Activated T-helper 2 cell treated with anti-CD3 and anti-CD28 coated beads, Interferon-gamma antibody, Interleukin-2, Interleukin-4, amounts not matched to agents 10 μg/mL and 5 μg/mL and 100 μg/mL, durations not matched to agents 14 hours and 24 hours and 36 hours (primary cell): ENCODE measurements around the gene S100A10. TPM values are rescaled to one million over a fixed set of nuclear protein-coding genes. Genes with fewer than 3 reads are reported as not detected.

Source experiments
- DNase-seq: peaks from one replicate; pipeline ENCODE4 v3.0.0; 2021; ENCODE audit warnings: low spot score
- H3K27ac Mint-ChIP-seq: one replicate; pipeline ENCODE4 v1.8.0; 2021; ENCODE audit warnings: mixed read lengths
- H3K27me3 Mint-ChIP-seq: one replicate; pipeline ENCODE4 v1.8.0; 2021; ENCODE audit warnings: low read depth, mixed read lengths
- H3K36me3 Mint-ChIP-seq: one replicate; pipeline ENCODE4 v1.8.0; 2021; ENCODE audit warnings: low read depth, mixed read lengths
- H3K4me1 Mint-ChIP-seq: one replicate; pipeline ENCODE4 v1.8.0; 2021; ENCODE audit warnings: low read depth, mixed read lengths
- H3K4me3 Mint-ChIP-seq: one replicate; pipeline ENCODE4 v1.8.0; 2021; ENCODE audit warnings: low read depth, mild to moderate bottlenecking, moderate library complexity, mixed read lengths
- H3K9me3 Mint-ChIP-seq: one replicate; pipeline ENCODE4 v1.8.0; 2021; ENCODE audit warnings: mixed read lengths
- intact Hi-C: fragments of 100-400 bp; cut with micrococcal nuclease; formaldehyde crosslinking; loops from one replicate; pipeline ENCODE4 v1.15.1; 2023
- total RNA-seq: library from RNA; stranded (reverse); gene quantifications from 2 replicates; pipeline ENCODE4 v1.2.3, GENCODE V29; 2022

Gene S100A10
- 145 and 160 TPM in 2 replicates for total RNA-seq

- Mint-ChIP-seq H3K36me3 (peaks cover 33% of the 10 kb centered on the region), H3K27ac (peak within 1 kb of the TSS; percentile 96), H3K27me3 (no peaks in the 10 kb centered on the region), H3K4me1 (peaks cover 48% of the 10 kb centered on the region), H3K9me3 (no peaks in the 10 kb centered on the region), H3K4me3 (peak within 1 kb of the TSS; percentile 96)
- DNase-seq = peak; percentile 80
- intact Hi-C loops = loop anchor here (1.0 to 5.0 kb wide), 4 partner anchors 9 to 157 kb away; partner anchors contain the start of gene C2CD4D
Observed at GRCh38 chr1:151993734-151994496, at the start of gene S100A10. S100A10 (minus strand) TSS chr1:151993859; CDS start chr1:151986230, 7,629 bp downstream.

GRCh38 chr1:152042030-152042429 is 48.4 kb upstream of the S100A10 start:
- Mint-ChIP-seq H3K36me3 (no peaks in the 10 kb centered on the region), H3K4me3 (no peak overlapping the region), H3K4me1 (peaks cover 14% of the 10 kb centered on the region), H3K27me3 (no peaks in the 10 kb centered on the region), H3K9me3 (no peaks in the 10 kb centered on the region), H3K27ac (no peak overlapping the region)
- intact Hi-C loops = no loop called here
- no peak for DNase-seq

GRCh38 chr1:152039886-152040285 is 46.2 kb upstream of the S100A10 start:
- DNase-seq = no peak
- no peak overlapping the region for H3K27ac Mint-ChIP-seq
- intact Hi-C loops = loop anchor here (10.0 kb wide), 1 partner anchor 585 kb away; the partner anchor contains the start of gene POGZ
- H3K36me3 Mint-ChIP-seq = peaks cover 15% of the 10 kb centered on the region
- H3K4me1 Mint-ChIP-seq = peaks cover 7% of the 10 kb centered on the region
- H3K27me3 Mint-ChIP-seq = no peaks in the 10 kb centered on the region
- H3K9me3 Mint-ChIP-seq = no peaks in the 10 kb centered on the region
- no peak overlapping the region for H3K4me3 Mint-ChIP-seq

DNA sequence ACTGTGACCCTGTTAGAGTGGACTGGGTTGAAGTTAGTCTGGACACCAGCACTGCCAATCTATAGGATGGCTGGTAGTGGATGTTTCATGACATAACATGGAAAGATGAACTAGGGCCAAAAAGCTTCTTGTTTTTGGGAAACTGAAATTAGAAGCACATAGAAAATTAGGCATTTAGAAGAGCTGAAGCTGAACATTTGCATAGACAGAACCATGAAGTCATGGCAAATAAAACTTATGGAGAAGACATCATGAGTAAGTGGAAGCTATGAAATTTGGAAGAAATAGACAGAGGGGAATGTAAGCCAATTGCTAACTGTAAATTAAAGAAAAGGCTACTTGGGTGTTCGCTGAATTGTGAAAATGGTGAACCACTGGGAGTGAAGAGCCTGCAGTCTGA is 45.8 kb upstream of the S100A10 start:
- no peak for DNase-seq
- no peak overlapping the region for H3K4me3 Mint-ChIP-seq
- H3K9me3 Mint-ChIP-seq = no peaks in the 10 kb centered on the region
- intact Hi-C loops = loop anchor here (10.0 kb wide), 1 partner anchor 585 kb away; the partner anchor contains the start of gene POGZ
- H3K27ac Mint-ChIP-seq = no peak overlapping the region
- H3K27me3 Mint-ChIP-seq = no peaks in the 10 kb centered on the region
- peaks cover 18% of the 10 kb centered on the region for H3K36me3 Mint-ChIP-seq
- H3K4me1 Mint-ChIP-seq = peaks cover 10% of the 10 kb centered on the region

GRCh38 chr1:152038871-152039270 is 45.2 kb upstream of the S100A10 start:
- peaks cover 22% of the 10 kb centered on the region for H3K36me3 Mint-ChIP-seq
- peaks cover 14% of the 10 kb centered on the region for H3K4me1 Mint-ChIP-seq
- no peak overlapping the region for H3K4me3 Mint-ChIP-seq
- no peaks in the 10 kb centered on the region for H3K27me3 Mint-ChIP-seq
- no peak overlapping the region for H3K27ac Mint-ChIP-seq
- intact Hi-C loops = loop anchor here (10.0 kb wide), 1 partner anchor 584 kb away; the partner anchor contains the start of gene POGZ
- no peaks in the 10 kb centered on the region for H3K9me3 Mint-ChIP-seq
- no peak for DNase-seq

DNA sequence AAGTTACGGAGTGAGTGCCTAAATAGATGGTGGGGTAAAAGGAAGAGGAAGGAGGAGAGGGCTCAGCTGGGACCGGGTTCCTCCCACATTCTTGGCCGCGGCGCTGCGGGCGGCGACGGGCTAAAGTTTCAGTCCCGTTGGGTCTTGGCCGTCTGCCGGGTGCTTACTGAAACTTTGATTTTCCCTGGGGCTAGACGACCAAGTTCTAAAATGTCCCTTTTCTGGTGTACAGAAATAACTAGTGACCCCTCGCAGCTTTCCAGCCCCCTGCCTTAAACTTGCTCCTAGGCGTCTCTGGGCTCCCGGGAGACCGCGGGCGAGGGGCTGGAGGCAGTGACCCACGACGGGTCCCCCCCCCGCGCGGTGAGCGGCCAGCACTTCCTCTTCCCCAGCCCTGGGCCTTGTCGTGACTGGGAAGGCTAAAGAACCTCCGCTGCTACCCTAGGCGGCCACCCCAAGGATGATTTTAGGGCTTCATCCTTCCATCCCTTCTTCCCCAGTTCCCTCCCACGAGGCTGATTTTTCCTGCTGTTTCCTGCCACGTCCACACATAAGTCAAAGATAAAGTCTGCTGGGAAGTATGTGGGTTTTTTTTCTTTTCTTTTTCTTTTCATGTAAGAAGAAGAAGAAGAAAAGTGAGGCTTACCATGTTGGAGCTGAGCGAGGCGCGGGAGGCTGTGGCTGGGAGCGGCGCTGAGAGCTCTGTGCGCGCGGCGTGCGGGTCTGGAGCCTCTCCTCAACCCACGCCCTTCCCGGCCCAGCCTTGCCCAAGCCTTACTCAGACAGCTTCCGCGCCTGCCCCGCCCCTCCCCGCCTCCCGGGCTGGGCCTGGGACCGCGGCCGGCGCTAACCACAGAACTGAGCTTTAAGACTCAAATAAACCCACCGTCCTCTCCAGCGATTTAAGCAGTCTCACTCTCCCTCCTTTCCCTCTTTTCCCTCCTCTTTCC is 42.9 kb upstream of the S100A10 start, which contains the start of gene S100A11:
Gene S100A11, minus strand, starts transcription at position 738 of the 950 bp plus-strand sequence. Its CDS starts 89 bp downstream, at position 649.
- Mint-ChIP-seq H3K27me3 (no peaks in the 10 kb centered on the region), H3K27ac (peak within 1 kb of the TSS; percentile 97), H3K4me3 (peak within 1 kb of the TSS; percentile 99), H3K9me3 (no peaks in the 10 kb centered on the region), H3K36me3 (peaks cover 46% of the 10 kb centered on the region), H3K4me1 (peaks cover 27% of the 10 kb centered on the region)
- intact Hi-C loops = loop anchor here (10.0 kb wide), 1 partner anchor 582 kb away; the partner anchor contains the start of gene POGZ
- peak; percentile 72 for DNase-seq

DNA sequence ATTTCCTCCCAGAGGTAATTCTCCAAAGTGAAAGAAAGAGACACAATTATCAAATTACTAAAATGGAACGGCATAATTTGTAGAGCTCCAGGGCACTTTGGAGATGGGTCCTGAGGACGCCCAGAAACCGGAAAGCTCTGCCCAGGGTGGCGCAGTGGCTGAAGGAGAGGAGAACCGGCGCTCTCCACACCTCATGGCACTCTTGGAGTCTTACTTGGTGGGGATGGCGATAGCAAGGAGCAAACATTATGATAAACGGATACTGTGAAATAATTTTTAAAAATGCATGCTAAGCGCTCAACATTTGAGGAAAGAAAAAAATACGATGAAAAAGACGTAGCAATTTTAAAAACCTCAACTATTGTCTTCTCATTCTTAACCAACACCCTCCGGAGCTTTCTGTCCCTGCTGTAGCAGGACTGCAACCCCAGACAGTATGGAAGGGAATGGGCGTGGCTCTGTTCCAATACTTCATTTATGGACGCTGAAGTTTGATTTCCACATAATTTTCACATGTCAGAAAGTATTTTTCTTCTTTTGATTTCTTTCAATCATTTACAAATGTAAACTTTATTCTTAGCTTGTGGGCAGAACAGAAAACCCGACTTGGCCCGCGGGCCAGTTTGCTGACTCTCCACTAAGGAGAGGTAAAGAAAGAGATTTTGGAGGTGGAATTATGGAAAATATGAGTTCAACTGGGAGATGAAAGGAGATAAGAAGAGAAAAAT is 42.0 kb upstream of the S100A10 start:
- Mint-ChIP-seq H3K4me3 (peak overlapping the region; percentile 99), H3K4me1 (peaks cover 28% of the 10 kb centered on the region), H3K27me3 (no peaks in the 10 kb centered on the region), H3K36me3 (peaks cover 53% of the 10 kb centered on the region), H3K27ac (peak overlapping the region; percentile 97), H3K9me3 (no peaks in the 10 kb centered on the region)
- DNase-seq = no peak
- intact Hi-C loops = loop anchor here (1.0 to 10.0 kb wide), 4 partner anchors 13 to 581 kb away; partner anchors contain the start of gene POGZ

- no peaks in the 10 kb centered on the region for H3K9me3 Mint-ChIP-seq
- peaks cover 32% of the 10 kb centered on the region for H3K4me1 Mint-ChIP-seq
- no peaks in the 10 kb centered on the region for H3K27me3 Mint-ChIP-seq
- intact Hi-C loops = loop anchor here (1.0 to 10.0 kb wide), 4 partner anchors 13 to 580 kb away; partner anchors contain the start of gene POGZ
- peak; percentile 66 for DNase-seq
- peaks cover 58% of the 10 kb centered on the region for H3K36me3 Mint-ChIP-seq
- peak overlapping the region; percentile 97 for H3K27ac Mint-ChIP-seq
- H3K4me3 Mint-ChIP-seq = peak overlapping the region; percentile 99
Observed at GRCh38 chr1:152034654-152035538, 41.2 kb upstream of the S100A10 start.

DNA sequence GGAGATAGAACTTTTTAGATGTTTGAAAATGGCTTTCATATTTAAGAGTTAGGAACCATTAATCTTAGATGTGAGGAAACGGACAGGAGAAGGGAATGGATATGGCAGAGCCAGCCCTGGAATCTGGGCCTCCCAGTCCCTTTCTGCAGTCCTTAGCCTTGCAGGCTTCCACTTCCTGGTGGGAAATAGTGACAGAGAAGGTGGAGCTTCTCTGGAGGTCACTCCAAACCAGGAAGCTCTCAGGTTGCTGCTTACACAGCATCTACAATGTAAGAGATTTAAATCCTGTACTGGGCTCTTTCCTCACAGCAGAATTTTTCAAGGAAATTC is 40.6 kb upstream of the S100A10 start:
- intact Hi-C loops = loop anchor here (2.0 to 10.0 kb wide), 3 partner anchors 39 to 579 kb away; partner anchors contain the start of gene POGZ
- Mint-ChIP-seq H3K27me3 (no peaks in the 10 kb centered on the region), H3K36me3 (peaks cover 63% of the 10 kb centered on the region), H3K4me3 (peak overlapping the region; percentile 99), H3K27ac (peak overlapping the region; percentile 97), H3K4me1 (peaks cover 36% of the 10 kb centered on the region), H3K9me3 (no peaks in the 10 kb centered on the region)
- no peak for DNase-seq

GRCh38 chr1:152029929-152030211 is 36.2 kb upstream of the S100A10 start:
- Mint-ChIP-seq H3K4me3 (no peak overlapping the region), H3K9me3 (no peaks in the 10 kb centered on the region), H3K36me3 (peaks cover 56% of the 10 kb centered on the region), H3K4me1 (peaks cover 37% of the 10 kb centered on the region), H3K27ac (no peak overlapping the region), H3K27me3 (no peaks in the 10 kb centered on the region)
- DNase-seq = no peak
- intact Hi-C loops = loop anchor here (10.0 kb wide), 1 partner anchor 575 kb away; the partner anchor contains the start of gene POGZ

DNA sequence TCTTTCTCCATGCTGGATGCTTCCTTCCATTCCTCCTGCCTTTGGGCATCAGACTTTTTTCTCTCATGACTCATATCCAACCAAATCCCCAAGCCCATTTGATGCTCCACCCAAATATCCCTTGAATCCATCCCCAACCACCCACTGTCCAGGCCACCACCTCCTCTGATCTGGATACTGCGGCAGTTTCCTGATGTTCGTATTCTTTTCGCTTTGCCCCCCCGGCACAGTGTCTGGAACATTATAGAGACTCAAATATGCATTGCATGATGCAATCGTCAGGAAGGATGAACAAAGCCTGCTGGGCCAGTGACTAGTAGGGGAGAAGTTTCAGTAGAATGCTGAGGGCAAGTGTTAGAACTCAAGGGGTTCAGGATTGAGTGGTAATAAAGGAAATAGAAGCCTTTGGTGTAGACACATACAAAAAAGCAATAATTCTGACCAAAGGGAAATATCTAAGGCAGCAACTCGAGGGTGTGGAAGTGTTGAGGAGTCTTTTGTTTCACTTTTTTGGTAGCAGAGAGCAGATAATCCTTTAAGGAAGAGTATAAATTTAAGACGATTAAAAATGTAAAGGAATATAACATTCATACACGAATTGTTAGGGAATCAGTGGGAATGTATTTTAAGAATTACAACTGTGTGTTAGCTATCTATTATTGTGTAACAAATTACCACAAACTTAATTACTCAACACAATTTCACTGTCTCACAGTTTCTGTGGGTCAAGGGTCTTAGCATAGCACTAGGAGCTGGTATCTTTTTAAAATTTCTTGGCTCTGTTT is 35.7 kb upstream of the S100A10 start:
- Mint-ChIP-seq H3K27ac (peak overlapping the region; percentile 14), H3K4me1 (peaks cover 33% of the 10 kb centered on the region), H3K9me3 (no peaks in the 10 kb centered on the region), H3K36me3 (peaks cover 53% of the 10 kb centered on the region), H3K4me3 (no peak overlapping the region), H3K27me3 (no peaks in the 10 kb centered on the region)
- no peak for DNase-seq
- intact Hi-C loops = no loop called here
